PC-3 (cell line): Measurements from ENCODE around the gene PIGZ. TPM values are rescaled to one million over a fixed set of nuclear protein-coding genes. Genes with fewer than 3 reads are reported as not detected.

Source experiments
- ATAC-seq: fragments of 200-7000 bp; cut with Tn5 transposase; 2 replicates; pipeline ENCODE4 v1.9.1; 2020; ENCODE audit warnings: mild to moderate bottlenecking, moderate library complexity
- BruUV-seq: library from RNA; stranded (reverse); fragments of 400-500 nt; replicated peaks from 2 replicates; lab custom pipeline; 2021; lab: Mats Ljungman, UMichigan
- CTCF ChIA-PET: fragments of 300-600 bp; sonication (Branson Sonifier 250); formaldehyde crosslinking; loops from one replicate; lab custom pipeline; 2022; ENCODE audit warnings: antibody characterized with exemption; lab: Charles Lee
- POLR2A ChIA-PET: fragments of 300-600 bp; sonication (Branson Sonifier 250); formaldehyde crosslinking; loops from one replicate; lab custom pipeline; 2022; ENCODE audit warnings: antibody characterized with exemption; ENCODE audit not compliant: unreplicated experiment; lab: Charles Lee
- DNase-seq: peaks from one replicate; pipeline ENCODE4 v3.0.0-alpha.2; 2015
- H2AFZ ChIP-seq: fragments of 300-600 bp; sonication (generic); 2 replicates; pipeline ENCODE4 v1.6.0; 2016; ENCODE audit warnings: antibody characterized with exemption, low read length
- H3F3A ChIP-seq: fragments of 300-600 bp; sonication (generic); one replicate; pipeline ENCODE4 v1.6.0; 2017; ENCODE audit warnings: antibody characterized with exemption, low read length, control low read depth, mild to moderate bottlenecking; ENCODE audit not compliant: unreplicated experiment
- H3K27ac ChIP-seq: fragments of 300-600 bp; sonication (generic); 2 replicates; pipeline ENCODE4 v1.5.1; 2016; ENCODE audit warnings: mild to moderate bottlenecking, low read length
- H3K27me3 ChIP-seq: fragments of 300-600 bp; sonication (generic); 2 replicates; pipeline ENCODE4 v1.6.1; 2016; ENCODE audit warnings: low read length, mixed read lengths
- H3K36me3 ChIP-seq: fragments of 300-600 bp; sonication (generic); 2 replicates; pipeline ENCODE4 v1.6.1; 2016; ENCODE audit warnings: low read depth, mixed run types, low read length, mixed read lengths
- H3K4me1 ChIP-seq: fragments of 300-600 bp; sonication (generic); 2 replicates; pipeline ENCODE4 v1.5.1; 2016; ENCODE audit warnings: low read length; ENCODE audit not compliant: insufficient read depth
- H3K4me2 ChIP-seq: fragments of 300-600 bp; sonication (generic); 2 replicates; pipeline ENCODE4 v1.6.0; 2016; ENCODE audit warnings: low read length
- H3K4me3 ChIP-seq: fragments of 300-600 bp; sonication (generic); 2 replicates; pipeline ENCODE4 v1.5.1; 2016; ENCODE audit warnings: mild to moderate bottlenecking, low read length, mixed read lengths
- H3K79me2 ChIP-seq: fragments of 300-600 bp; sonication (generic); 2 replicates; pipeline ENCODE4 v1.6.1; 2017; ENCODE audit warnings: low read length, mixed read lengths
- H3K9ac ChIP-seq: fragments of 300-600 bp; sonication (generic); 2 replicates; pipeline ENCODE4 v1.6.0; 2016; ENCODE audit warnings: mild to moderate bottlenecking, low read length
- H3K9me2 ChIP-seq: fragments of 300-600 bp; sonication (generic); replicated peaks from 2 replicates; pipeline ENCODE4 v1.6.1; 2016; ENCODE audit warnings: mixed run types, low read length, mixed read lengths
- H3K9me3 ChIP-seq: fragments of 300-600 bp; sonication (generic); 2 replicates; pipeline ENCODE4 v1.6.1; 2016; ENCODE audit warnings: low read length, mixed read lengths
- H4K20me1 ChIP-seq: fragments of 300-600 bp; sonication (generic); 2 replicates; pipeline ENCODE4 v1.6.1; 2016; ENCODE audit warnings: low read length, mixed read lengths
- EZH2 ChIP-seq: fragments of 300-600 bp; sonication (generic); IDR thresholded peaks from one replicate; pipeline ENCODE4 v1.6.1; 2017; ENCODE audit warnings: antibody characterized with exemption, mild to moderate bottlenecking, low read length; ENCODE audit not compliant: unreplicated experiment
- EZH2phosphoT487 ChIP-seq: fragments of 300-600 bp; sonication (generic); IDR thresholded peaks from 2 replicates; pipeline ENCODE4 v1.6.1; 2018; ENCODE audit warnings: mild to moderate bottlenecking, antibody characterized with exemption, low read length, borderline replicate concordance
- intact Hi-C: fragments of 100-400 bp; cut with micrococcal nuclease; formaldehyde crosslinking; loops from 2 replicates; pipeline ENCODE4 v1.9.0; 2023
- total RNA-seq: library from RNA; depleted of rRNA; stranded (reverse); fragments of >200 nt; gene quantifications from 2 replicates; pipeline ENCODE4 v1.2.3, GENCODE V29; 2014
- TF ChIP-seq, protein P1 (sequence below): fragments of 300-600 bp; sonication (generic); conservative IDR thresholded peaks from 2 replicates; pipeline ENCODE4 v1.5.1; 2017; ENCODE audit warnings: antibody characterized with exemption, low read depth, mild to moderate bottlenecking, low read length

The PIGZ gene
- total RNA-seq, 1 experiment from 2014 or later, result 1.6 TPM

DNA sequence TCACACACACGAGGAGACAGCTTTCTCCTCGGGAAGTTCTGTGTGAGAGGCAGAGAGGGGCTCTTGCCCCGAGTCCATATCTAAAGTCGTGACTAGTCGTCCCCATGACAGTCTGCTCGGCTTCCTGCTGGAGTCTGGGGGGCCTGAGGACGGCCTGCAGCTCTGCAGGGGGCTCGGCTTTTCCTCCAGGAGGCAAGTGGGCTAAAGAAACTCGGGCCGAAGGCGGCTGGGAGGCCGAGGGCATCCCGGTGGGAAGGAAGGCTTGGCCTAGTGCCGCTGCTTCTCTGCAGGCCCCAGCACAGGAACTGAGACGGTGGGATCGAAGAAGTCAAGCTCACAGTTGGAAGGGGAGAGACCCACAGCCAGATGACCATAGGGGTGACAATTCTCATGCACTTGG is 25.4 kb upstream of the PIGZ start:
- BruUV-seq, result no TSS peak
- H3K36me3 ChIP-seq, result no peaks in the 10 kb centered on the region
- H3K9ac ChIP-seq, result no peak overlapping the region
- H3K27me3 ChIP-seq, result no peaks in the 10 kb centered on the region
- no peak overlapping the region for H3K4me2 ChIP-seq
- ChIA-PET CTCF (no interaction called here), POLR2A (no interaction called here)
- no peaks in the 10 kb centered on the region for H3F3A ChIP-seq
- H3K4me1 ChIP-seq, result no peaks in the 10 kb centered on the region
- TF ChIP-seq EZH2phosphoT487 (no peak), EZH2 (no peak)
- TF ChIP-seq, protein P1, sequence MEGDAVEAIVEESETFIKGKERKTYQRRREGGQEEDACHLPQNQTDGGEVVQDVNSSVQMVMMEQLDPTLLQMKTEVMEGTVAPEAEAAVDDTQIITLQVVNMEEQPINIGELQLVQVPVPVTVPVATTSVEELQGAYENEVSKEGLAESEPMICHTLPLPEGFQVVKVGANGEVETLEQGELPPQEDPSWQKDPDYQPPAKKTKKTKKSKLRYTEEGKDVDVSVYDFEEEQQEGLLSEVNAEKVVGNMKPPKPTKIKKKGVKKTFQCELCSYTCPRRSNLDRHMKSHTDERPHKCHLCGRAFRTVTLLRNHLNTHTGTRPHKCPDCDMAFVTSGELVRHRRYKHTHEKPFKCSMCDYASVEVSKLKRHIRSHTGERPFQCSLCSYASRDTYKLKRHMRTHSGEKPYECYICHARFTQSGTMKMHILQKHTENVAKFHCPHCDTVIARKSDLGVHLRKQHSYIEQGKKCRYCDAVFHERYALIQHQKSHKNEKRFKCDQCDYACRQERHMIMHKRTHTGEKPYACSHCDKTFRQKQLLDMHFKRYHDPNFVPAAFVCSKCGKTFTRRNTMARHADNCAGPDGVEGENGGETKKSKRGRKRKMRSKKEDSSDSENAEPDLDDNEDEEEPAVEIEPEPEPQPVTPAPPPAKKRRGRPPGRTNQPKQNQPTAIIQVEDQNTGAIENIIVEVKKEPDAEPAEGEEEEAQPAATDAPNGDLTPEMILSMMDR, result no peak
- no peaks in the 10 kb centered on the region for H3K9me3 ChIP-seq
- no peaks in the 10 kb centered on the region for H3K9me2 ChIP-seq
- H3K79me2 ChIP-seq, result no peaks in the 10 kb centered on the region
- intact Hi-C loops, result no loop called here
- DNase-seq (no peak), ATAC-seq (no peak)
- H3K4me3 ChIP-seq, result no peak overlapping the region
- H3K27ac ChIP-seq, result no peak overlapping the region
- no peaks in the 10 kb centered on the region for H4K20me1 ChIP-seq
- no peak overlapping the region for H2AFZ ChIP-seq

- Histone ChIP-seq H3K9ac (no peak overlapping the region), H3F3A (no peaks in the 10 kb centered on the region), H3K4me1 (no peaks in the 10 kb centered on the region), H3K36me3 (no peaks in the 10 kb centered on the region), H3K4me3 (no peak overlapping the region), H3K27ac (no peak overlapping the region), H3K4me2 (no peak overlapping the region), H3K79me2 (no peaks in the 10 kb centered on the region), H3K27me3 (no peaks in the 10 kb centered on the region), H2AFZ (no peak overlapping the region), H3K9me3 (no peaks in the 10 kb centered on the region), H3K9me2 (no peaks in the 10 kb centered on the region), H4K20me1 (no peaks in the 10 kb centered on the region)
- intact Hi-C loops, result no loop called here
- ATAC-seq (no peak), DNase-seq (no peak)
- CTCF ChIA-PET, result no interaction called here
- POLR2A ChIA-PET, result interaction anchor here (0.6 kb wide), 1 partner anchor 1068 kb away, joined by 5 read pairs; no protein-coding TSS in a partner anchor
- TF ChIP-seq EZH2 (no peak), EZH2phosphoT487 (no peak)
- TF ChIP-seq, protein P1, result no peak
- BruUV-seq, result no TSS peak
Observed at GRCh38 chr3:196992461-196993065, 23.9 kb upstream of the PIGZ start.

- H3K79me2 ChIP-seq, result no peaks in the 10 kb centered on the region
- ChIA-PET POLR2A (interaction anchor here (0.6 kb wide), 1 partner anchor 1067 kb away, joined by 5 read pairs; no protein-coding TSS in a partner anchor), CTCF (no interaction called here)
- no peak overlapping the region for H3K4me2 ChIP-seq
- H3F3A ChIP-seq, result no peaks in the 10 kb centered on the region
- no peak overlapping the region for H3K9ac ChIP-seq
- no peak overlapping the region for H3K27ac ChIP-seq
- H3K36me3 ChIP-seq, result no peaks in the 10 kb centered on the region
- H3K27me3 ChIP-seq, result no peaks in the 10 kb centered on the region
- H3K9me3 ChIP-seq, result no peaks in the 10 kb centered on the region
- H4K20me1 ChIP-seq, result no peaks in the 10 kb centered on the region
- TF ChIP-seq EZH2 (no peak), EZH2phosphoT487 (no peak)
- TF ChIP-seq, protein P1, result no peak
- no peak for ATAC-seq
- no peak overlapping the region for H3K4me3 ChIP-seq
- no peaks in the 10 kb centered on the region for H3K9me2 ChIP-seq
- intact Hi-C loops, result no loop called here
- no peak overlapping the region for H2AFZ ChIP-seq
- no peaks in the 10 kb centered on the region for H3K4me1 ChIP-seq
- BruUV-seq, result no TSS peak
- DNase-seq, result no peak
Observed at GRCh38 chr3:196991581-196992460, 23.2 kb upstream of the PIGZ start.
